Measurements from ENCODE around the gene MRM3.
"Not testable (repeated sequence)": the region's sequence is repeated elsewhere in the genome, so short reads cannot be mapped to it uniquely, and the experiment has no call there.

The MRM3 gene

DNA sequence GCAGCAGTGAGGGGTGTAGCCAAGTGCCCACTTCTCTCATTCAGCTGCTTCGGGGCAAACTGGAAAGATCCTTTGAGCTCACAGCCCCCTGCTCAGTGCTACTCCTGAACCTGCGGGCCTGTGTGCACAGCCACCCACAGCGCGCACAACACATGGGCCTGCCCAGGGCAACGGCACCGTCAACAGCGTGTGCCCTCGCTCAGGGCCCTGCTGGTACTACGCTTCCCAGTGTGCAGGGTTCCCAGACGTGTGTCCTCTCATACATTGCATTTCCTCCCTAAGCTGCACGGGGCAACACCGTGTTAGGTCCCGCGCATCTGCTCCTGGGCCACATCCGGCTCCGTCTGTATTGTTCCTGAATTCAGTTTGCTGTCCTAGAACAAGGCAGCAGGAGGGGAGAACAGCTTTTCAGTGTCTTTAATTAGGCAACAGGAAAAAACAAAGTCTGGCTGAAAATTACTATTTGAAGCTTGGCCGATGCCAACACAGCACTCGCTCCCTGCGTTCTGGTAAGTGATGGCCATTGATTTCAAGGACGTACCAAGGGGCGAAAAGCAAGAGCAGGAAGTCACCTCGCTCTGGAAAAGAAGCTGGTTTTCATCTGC lies 15.2 kb downstream of the MRM3 start:
- DNase-seq: no peak

DNA sequence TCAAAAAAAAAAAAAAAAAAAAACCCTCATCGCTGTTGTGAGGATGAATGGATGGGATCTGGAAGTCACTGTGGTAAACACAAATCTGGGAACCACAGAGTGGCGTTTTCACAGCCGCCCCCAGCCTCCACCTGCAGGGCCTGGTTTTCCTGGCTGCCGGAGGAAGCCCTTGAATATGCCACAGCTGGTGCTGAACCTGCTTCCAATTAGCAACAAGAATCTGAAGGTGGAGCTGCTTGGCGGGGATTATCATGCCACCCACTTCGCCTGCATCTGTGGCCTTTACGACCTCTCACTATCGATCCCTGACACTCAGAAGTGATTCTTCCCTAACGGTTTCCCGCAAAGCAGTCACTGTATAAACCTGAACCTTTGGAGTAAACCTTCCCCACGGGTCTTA lies 16.1 kb downstream of the MRM3 start:
- no peak for DNase-seq

DNA sequence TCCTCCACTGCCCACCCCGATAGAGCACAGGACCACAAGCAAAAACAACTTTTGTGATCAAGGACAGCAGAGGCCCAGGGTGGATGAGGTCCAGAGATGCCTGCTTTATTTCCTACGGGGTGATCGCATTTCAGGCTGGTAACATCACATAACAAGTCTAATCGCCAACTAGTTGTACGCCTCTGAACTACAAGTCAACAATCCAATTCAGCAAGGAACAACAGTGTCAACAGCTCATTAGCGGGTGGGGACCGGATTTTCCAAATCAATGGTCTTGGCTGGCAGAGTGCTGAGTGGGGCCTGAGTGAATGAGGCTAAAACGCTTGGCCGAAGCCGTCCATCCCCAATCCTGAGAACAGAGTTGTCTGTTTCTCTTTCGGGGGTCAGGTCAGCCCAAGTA lies 17.1 kb downstream of the MRM3 start:
- no peak for DNase-seq

DNA sequence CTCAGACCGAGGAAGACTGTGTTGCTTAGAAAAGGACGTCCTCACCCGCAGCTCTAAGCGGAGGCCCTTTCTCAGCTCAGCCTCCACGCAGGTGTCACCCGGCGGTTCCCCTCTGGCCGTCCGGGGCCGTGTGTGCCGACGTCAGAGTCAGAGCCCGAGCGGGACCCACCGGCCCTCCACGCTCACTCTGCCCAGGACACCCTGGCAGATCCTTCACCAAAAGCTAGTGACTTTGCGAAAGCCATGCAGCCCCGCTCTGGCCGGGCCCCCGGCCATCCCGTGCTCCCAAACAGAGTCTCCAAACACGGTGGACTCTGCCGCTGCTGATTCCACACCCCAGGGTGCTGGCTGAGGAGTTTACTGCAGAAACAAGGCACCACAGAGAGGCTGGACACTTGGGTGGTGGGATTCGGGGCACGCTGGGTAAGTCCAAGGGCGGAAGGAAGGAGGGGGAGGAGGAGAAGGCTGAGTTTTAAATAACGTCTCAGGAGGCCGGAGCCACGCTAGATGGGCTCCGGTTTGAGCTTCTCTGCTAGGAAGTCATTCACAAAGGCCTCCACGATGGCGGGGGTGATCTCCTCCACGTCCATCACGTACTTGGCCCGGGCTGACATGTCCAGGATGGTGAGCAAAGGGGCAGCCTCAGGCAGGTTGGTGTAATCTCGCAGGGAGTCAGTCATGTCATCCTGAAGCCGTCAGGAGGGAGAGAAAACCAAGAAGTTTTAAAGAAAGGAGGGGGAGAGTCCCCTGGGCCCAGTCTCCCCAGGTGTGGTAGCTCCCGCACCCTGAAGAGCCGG lies 18.5 kb downstream of the MRM3 start:
- no peak for DNase-seq

DNA sequence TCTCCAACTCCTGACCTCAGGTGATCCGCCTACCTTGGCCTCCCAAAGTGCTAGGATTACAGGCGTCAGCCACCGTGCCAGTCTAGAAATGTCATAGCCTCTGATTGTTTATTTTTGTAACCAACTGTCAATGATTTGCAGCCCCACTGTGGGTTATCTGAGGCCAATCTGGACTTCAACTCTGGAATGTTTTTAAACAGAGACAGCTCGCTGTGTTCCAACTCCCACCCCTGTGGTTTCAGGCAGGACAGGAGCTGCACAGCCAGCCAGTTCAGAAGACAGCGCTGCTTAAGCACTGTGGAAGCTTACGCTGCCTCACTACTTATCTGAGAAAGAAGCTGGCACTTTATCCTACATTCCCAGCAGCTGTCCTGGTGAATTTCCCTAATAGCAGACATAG lies 19.5 kb downstream of the MRM3 start:
- no peak for DNase-seq

DNA sequence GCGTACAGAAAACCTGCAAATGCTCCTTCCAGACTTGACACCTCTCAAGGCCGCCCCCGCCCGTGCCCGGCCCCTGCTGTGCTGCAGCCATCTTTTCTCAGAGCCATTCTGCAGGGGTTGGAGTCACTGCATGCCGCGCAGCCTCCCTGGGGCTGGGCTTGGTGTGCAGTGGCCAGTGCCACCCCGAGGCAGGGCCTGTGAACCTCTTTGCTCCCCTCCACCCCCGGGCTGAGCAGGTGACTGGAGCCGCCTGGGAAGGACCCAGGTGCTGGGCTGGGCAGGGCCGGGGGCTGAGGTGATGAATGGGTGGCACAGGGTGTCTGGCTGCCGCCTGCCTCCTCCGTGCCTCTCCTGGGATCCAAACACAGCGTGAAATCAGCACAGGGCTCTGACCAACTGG lies 20.3 kb downstream of the MRM3 start:
- DNase-seq: no peak

DNA sequence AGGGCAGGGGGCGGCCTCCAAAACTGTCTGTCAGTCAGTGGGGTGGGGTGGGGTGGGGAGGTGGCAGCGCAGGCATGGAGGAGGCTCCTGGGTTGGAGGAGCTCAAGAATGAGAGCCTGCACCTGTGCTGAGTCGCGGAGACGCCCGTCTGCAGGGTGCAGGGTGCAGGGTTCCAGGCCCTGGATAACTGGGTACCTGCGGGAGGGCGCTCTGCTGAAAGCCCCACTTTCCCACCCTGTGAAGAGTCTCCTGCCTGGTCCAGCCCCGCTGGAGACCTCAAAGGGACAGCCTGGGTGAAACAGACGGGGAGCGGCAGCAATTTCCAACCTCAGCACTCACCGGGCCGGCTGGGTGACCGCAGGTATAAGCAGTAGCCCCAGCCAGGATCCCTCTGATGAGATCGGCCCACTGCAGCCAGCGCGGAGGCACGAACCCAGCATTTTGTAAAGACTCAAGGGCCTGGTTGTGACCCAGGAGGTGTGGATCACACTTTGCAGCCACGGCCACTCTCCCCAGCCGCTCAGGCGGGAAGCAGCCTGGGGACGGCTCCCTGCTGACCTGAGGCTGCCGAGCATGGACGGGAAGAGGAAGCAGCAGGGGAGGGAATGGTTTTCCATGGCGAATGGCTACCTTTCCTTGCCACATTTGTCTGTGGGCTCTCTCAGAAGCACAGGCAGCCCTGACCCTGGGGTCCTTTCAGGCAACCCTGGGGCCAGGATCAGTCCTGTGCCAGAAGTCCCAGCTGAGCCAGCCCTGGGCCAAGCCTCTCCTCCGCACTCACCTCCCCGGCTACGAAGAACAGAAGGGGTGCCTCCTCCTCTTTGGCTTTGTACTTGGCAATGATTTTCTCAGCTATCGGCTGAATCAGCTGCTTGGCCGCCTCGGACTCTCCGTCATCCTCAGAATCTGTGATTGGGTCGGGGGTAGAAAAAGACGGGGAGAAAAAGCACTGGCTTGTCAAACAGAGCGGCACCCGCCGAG lies 21.0 kb downstream of the MRM3 start:
- DNase-seq: no peak

DNA sequence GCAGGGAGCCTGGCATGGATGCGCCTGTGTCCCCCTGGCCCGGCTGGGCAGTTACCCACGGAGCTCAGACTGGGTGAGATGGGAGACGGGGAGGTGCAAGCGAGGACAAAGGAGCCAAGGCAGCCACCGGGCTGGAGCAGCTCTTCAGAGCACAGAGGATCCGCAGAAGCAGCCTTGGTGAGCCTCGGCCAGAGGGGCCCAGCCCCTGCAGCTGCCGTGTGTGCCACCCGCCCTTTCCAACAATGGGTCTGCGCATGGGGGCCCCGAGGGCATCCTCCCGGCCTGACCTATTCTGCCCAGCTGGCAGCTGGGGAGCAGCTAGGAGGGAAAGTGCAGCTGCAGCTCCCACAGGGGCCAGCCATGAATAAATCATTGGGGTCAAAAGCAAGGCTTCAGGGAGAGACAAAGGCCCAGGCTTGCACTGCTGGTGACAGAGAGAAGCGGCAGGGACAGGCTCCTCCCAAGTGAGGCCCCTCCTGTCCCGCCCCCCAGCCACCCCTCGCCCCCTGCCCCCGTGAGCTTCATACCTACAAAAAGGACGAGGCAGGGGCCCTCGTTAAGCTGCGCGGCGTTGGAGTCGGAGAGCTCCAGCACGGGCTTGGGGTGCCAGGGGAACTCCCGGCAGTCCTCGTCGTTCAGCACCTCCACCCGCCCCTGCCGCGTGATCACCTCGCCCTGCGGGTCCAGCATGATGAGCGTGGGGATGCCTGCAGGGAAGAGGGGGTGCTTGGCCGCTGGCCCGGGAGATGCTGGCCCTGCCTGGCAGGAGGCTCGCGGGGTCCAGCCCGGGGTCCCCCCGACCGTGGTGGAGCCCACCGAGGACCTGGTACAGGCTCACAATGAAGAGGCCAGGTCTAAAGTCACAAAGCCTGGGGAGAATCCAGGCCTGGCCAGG lies 22.6 kb downstream of the MRM3 start:
- no peak for DNase-seq

DNA sequence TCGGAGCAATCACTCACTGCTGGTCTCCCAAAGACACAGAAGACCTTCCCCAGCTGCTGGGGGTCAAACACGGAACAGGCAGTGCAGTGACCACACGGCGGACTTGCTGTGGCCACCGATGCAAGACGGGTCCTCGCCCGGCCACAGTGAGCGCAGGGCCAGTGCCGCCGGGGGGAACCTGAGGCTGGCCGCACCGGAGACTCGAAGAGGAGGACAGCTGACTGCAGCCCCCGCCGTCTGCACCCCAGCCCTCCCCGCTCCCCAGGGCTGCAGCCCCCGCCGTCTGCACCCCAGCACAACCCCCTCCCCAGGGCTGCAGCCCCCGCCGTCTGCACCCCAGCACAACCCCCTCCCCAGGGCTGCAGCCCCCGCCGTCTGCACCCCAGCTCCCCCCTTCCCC lies 23.7 kb downstream of the MRM3 start:
- not testable (repeated sequence) for DNase-seq

DNA sequence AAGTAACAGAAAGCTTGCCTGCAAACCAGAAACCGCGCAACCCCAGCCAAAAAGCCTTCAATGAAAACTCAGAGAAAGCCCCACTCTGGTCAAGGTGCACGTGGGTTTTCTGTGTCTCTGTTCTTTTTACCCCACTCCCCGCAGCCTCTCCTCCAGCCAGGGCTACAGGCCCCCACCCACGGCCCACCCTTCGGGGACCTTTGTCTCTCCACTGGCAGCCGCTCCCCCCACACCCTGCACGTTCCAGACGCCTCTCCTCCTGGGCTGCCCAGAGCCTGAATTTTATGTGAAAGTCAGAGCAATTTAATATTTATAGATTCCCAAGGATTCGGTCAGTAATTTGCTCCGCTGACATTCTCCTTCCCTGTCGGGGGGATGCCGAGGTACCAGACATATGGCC lies 24.2 kb downstream of the MRM3 start:
- DNase-seq: no peak

DNA sequence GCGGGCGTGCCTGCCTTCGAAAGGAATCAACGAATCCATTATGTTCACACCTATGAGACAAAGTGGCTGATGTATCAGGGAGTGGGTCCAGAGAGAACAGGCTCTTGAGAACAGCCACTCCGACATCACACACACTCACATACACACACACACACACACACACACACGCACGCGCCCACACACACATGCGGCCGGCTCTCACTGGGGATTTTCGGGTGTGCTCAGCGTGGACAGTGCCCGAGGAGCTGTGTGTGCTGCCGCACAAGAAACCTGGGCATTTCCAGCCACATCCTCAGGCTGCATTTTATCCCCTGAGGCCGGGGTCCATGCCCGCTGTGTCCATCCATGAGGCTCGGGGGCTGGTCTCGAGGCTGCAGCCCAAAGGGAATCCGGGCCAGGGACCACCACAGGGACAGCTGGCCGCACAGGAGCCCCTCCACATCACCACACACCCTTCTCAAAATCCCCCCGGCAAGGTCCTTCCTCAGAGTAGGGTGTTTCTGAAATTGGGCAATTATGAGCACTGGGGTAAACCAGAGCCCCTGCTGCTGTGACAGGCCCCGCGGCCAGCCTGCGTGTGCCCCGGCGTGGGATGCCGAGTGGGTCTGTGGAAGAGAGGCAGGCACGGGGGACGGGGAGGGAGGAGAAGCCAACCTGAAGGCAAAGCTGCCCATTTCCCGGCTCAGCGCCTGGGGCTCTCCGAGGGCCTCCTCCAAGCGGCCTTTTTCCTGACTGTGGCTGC lies 24.8 kb downstream of the MRM3 start:
- DNase-seq: no peak

DNA sequence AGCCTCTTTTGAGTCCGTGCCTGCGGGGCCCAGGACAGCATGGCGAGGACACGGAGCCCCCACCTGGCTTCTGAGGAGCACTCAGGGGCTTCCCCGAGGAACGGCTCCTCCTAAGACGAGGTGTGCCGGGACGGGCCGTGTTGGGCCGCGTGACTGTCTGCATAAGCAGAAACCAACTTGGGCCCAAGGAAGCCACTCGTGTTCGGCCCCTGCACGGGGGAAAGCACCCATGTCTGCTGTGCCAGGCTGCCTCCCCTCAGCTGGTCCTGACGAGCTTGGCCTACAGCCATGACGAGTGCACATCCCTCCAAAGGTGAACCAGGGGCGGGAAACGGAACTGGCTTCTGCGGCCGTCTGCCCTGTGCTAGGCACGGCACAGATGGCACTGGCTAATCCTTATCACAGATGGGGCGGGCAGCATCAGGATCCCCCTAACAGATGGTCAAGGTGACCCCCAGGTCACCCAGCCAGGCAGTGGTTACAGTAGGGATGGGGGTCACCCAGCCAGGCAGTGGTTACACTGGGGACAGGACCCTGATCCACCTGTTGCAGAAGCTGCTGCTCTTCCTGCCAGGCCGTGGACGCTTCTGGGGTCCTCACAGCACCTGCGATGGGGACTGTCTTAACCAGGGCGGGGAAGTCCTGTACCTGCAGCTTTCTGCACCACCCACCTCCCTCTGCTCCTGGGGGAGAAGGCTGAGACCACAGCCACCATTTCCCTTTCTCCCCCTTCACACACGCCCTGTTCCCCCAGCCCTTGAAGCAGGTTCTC lies 25.6 kb downstream of the MRM3 start:
- no peak for DNase-seq

DNA sequence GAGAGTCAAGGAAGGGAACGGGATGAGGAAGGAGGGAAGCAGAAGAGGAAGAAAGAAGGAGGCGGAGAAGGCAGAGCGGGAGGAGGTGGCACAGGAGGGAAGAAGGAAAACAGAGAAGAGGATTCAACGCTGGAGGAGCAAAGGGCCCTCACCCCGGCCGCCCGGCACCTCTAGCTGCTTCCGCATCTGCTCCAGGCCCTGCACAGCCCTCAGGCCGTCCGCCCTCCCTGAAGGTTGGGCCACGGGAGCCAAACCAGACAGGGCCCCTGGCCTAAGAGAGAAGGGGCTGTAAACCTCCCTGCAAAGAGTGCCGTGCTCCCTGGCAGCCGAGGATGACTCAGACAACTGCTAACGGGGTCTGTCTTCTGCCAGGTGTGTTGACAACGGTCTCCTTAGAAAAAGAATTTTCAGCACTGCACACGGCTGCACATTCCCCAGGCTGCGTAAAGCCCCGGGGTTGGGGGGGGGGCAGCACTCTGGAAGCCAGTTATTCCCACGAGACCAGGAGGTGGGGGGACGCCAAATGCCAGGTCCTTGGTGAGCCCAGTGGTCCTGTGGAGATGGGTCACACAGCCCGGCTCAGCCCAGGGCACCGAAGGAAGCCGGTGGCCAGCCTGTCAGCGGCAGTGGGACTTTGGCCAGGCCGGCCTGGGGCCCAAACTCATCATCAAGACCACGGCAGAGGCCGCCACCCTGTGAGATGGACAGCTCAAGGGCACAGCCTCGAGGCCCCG lies 29.1 kb downstream of the MRM3 start:
- DNase-seq: no peak

DNA sequence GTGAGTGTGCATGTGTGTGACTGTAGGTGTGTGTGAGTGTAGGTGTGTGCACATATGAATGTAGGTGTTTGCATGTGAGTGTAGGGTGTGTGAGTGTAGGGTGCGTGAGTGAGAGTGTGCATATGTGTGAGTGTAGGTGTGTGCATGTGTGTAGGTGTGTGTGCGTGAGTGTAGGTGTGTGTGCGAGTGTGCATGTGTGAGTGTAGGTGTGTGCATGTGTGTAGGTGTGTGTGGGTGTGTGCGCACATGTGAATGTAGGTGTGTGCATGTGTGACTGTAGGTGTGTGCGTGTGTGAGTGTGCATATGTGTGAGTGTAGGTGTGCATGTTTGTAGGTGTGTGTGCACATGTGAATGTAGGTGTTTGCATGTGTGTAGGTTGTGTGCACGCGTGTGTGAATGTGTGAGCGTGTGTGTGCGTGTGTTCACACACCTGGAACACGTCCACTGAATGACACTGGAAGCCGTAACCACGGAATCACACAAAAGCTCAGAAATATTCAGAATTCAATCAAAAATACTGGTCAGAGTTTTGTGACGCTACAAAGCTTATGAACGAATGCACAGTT lies 30.6 kb downstream of the MRM3 start:
- no peak for DNase-seq

DNA sequence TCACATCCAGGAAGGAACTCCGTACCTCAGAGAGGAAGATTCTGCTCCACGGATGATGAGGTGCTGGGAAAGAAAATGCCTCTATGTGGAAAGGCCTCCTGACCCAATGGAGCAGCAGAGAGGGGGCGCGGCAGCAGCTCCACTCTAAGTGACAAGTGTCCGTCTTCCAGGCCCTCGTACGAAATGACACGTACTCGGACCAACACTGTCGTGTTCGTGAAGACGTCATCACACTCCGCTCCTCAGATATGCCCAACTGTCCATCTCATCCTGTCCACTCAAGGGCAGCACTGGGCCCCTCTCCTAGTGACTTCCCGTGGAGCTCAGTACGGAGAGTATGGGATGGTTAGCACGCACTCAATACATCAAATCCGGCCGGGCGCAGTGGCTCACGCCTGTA lies 32.2 kb downstream of the MRM3 start:
- DNase-seq: no peak

DNA sequence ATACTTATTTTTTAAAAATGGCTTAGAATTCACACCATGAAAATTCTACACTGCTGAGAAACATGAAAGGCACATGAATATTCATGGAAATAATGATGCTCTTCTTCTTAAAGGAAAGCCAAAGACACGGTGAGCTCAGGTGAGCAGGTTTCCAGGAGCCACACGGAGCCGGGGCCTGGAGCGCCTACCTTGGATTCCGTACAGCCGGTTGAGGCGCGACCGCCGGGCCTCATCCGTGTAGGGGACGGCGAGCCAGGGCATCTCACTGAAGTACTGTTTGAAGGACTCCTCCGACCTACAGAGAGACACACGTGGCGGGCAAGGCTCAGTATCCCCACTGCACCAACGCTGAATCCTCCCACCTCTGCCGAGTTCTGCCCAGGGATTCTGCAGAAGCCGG lies 37.1 kb downstream of the MRM3 start:
- no peak for DNase-seq

DNA sequence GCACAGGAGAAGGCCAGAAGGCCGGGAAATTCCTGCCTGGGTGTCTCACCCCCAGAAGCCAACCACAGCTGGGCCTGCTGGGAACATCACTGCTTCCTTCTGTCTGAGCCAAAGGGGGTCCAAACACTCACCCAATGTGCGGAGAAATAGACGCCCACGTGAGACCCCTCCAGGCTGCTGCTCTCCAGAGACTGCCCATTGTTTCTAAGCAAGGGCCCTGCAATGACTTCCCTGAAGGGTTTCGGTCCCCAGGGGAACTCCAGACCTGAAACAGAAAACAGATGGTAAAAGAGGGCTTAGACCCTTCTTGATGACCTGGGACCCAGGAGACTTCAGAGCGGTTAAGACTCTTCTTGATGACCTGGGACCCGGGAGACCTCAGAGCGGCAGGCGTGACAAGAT lies 41.3 kb downstream of the MRM3 start:
- DNase-seq: no peak

DNA sequence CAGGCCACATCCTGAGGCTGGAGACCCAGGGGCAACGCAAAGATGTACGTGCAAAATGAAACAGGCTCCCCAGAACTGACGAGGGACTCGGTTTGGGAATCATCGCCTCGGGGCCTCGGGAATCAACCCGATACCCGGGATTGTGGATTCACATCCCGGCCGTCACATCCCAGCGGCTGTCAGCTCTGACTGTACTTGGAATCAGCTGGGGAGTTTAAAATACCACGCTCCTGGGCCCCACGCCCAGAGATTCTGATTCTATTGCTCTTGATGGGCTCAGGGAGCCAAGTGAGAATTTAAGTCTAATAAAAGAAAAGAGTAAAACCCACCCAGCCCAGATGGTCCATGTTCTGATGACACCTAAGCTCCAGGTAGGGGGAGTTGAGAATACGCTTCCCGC lies 42.2 kb downstream of the MRM3 start:
- no peak for DNase-seq

DNA sequence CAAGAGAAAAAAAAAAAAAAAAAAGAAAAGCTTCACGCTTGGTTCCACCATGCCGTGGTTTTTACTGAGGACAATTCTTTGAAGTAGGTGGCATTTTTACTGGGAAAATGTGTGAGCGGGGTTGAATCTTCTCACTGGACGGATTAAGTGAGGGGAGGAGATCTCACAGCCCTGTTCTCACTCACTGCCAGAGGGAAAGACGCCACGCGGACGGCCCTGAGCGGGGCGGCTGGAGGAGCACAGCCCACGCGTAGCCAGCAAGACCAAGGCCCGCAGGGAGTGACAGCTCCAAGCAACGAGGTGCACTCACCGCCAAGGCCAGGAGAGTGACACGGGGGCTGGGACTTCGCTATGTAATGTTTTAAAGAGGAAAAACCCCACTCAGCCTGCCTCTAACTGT lies 43.1 kb downstream of the MRM3 start:
- DNase-seq: no peak

DNA sequence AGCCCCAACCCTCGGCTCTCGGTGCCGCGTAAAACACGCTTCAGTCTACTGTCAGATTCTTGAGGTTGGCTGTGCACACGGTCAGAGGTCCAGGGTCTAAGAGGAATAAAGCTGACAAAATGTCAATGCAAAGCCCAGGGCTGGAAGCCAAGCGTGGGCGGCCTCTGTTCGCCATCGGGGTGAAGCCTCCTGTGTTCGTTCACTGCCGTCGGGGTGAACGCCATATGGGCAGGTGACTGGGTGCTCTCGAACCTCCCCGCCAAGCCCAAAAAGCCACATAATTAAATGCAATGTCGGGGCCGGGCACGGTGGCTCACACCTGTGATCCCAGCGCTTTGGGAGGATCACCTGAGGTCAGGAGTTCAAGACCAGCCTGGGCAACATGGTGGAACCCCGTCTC lies 44.6 kb downstream of the MRM3 start:
- DNase-seq: no peak

All from activated T-cell treated with anti-CD3 and anti-CD28 coated beads, Interleukin-2, amount 50 U/mL, for 1 hour (primary cell).